ENCODE data around the gene DPP9.

Gene DPP9

GRCh38 chr19:4721196-4721595, 2.4 kb downstream of the DPP9 start:
- H3K9me3 ChIP-seq (ENCODE audit: control insufficient read depth, insufficient read depth, low read length): no peaks in the 10 kb centered on the region
- no peak for TF ChIP-seq EZH2phosphoT487 (IDR thresholded peaks at IDR 0.05; ENCODE audit: borderline replicate concordance, low read length)
- TF ChIP-seq, protein P1, sequence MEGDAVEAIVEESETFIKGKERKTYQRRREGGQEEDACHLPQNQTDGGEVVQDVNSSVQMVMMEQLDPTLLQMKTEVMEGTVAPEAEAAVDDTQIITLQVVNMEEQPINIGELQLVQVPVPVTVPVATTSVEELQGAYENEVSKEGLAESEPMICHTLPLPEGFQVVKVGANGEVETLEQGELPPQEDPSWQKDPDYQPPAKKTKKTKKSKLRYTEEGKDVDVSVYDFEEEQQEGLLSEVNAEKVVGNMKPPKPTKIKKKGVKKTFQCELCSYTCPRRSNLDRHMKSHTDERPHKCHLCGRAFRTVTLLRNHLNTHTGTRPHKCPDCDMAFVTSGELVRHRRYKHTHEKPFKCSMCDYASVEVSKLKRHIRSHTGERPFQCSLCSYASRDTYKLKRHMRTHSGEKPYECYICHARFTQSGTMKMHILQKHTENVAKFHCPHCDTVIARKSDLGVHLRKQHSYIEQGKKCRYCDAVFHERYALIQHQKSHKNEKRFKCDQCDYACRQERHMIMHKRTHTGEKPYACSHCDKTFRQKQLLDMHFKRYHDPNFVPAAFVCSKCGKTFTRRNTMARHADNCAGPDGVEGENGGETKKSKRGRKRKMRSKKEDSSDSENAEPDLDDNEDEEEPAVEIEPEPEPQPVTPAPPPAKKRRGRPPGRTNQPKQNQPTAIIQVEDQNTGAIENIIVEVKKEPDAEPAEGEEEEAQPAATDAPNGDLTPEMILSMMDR (IDR thresholded peaks at IDR 0.05; ENCODE audit: low read depth, low read length, poor library complexity, severe bottlenecking): no peak
- H3K4me3 ChIP-seq (ENCODE audit: low read length): no peak overlapping the region
- H3K27me3 ChIP-seq (ENCODE audit: control insufficient read depth, low read length): no peaks in the 10 kb centered on the region
- no peaks in the 10 kb centered on the region for H3K9me2 ChIP-seq (replicated peaks; ENCODE audit: control insufficient read depth, low read length)
- no peaks in the 10 kb centered on the region for H3F3A ChIP-seq (ENCODE audit: control insufficient read depth, insufficient read depth)
- peaks cover 13% of the 10 kb centered on the region for H4K20me1 ChIP-seq (ENCODE audit: control insufficient read depth, insufficient read depth, low read depth, low read length)
- peaks cover 38% of the 10 kb centered on the region for H3K79me2 ChIP-seq (ENCODE audit: control insufficient read depth, low read length)
- peaks cover 61% of the 10 kb centered on the region for H3K36me3 ChIP-seq (ENCODE audit: control insufficient read depth, low read length)
- no peak overlapping the region for H3K27ac ChIP-seq (ENCODE audit: low read depth, low read length)
- H3K4me1 ChIP-seq (ENCODE audit: control insufficient read depth, low read length): peaks cover 29% of the 10 kb centered on the region
- H3K4me2 ChIP-seq (ENCODE audit: low read length): no peak overlapping the region

DNA sequence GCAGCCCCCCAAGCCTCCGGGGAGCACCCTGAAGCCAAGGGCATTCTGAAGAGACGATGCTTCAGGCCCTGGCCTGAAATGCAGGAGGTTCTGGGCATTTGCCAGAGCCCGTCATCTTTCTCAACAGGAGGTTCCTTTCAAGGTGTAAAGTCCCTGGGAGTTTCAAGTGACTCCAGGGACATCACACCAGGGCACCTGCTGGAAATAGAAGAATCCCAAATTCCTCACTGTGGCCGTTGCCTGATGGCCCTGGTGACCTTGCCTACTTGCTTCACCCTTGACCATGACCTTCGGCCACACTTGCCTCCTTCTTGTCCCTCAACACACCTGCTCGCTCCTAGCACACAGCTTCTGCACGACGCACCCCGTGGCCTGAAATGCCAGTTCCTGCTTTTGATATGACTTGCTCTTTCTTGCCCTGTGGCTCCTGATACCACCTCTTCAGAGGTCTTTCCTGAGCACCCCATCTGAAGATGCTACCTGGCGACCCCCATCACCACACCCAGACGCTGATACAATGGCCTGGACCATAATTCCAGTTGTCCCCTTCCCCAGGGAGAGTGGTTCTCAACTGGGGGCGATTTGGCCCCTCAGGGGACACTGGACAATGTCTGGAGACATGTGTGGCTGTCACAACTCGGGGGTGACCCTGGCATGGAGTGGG, 3.5 kb downstream of the DPP9 start:
- peaks cover 25% of the 10 kb centered on the region for H3K4me1 ChIP-seq (ENCODE audit: control insufficient read depth, low read length)
- no peak for TF ChIP-seq EZH2phosphoT487 (IDR thresholded peaks at IDR 0.05; ENCODE audit: borderline replicate concordance, low read length)
- TF ChIP-seq, protein P1 (IDR thresholded peaks at IDR 0.05; ENCODE audit: low read depth, low read length, poor library complexity, severe bottlenecking): no peak
- H3K9me2 ChIP-seq (replicated peaks; ENCODE audit: control insufficient read depth, low read length): no peaks in the 10 kb centered on the region
- H3K4me3 ChIP-seq (ENCODE audit: low read length): no peak overlapping the region
- no peaks in the 10 kb centered on the region for H3K9me3 ChIP-seq (ENCODE audit: control insufficient read depth, insufficient read depth, low read length)
- H3K27me3 ChIP-seq (ENCODE audit: control insufficient read depth, low read length): no peaks in the 10 kb centered on the region
- H3K79me2 ChIP-seq (ENCODE audit: control insufficient read depth, low read length): peaks cover 38% of the 10 kb centered on the region
- no peak overlapping the region for H3K27ac ChIP-seq (ENCODE audit: low read depth, low read length)
- H3K4me2 ChIP-seq (ENCODE audit: low read length): no peak overlapping the region
- peaks cover 71% of the 10 kb centered on the region for H3K36me3 ChIP-seq (ENCODE audit: control insufficient read depth, low read length)
- peaks cover 13% of the 10 kb centered on the region for H4K20me1 ChIP-seq (ENCODE audit: control insufficient read depth, insufficient read depth, low read depth, low read length)
- H3F3A ChIP-seq (ENCODE audit: control insufficient read depth, insufficient read depth): no peaks in the 10 kb centered on the region

GRCh38 chr19:4719499-4719866, 4.2 kb downstream of the DPP9 start:
- Histone ChIP-seq H3K36me3 (ENCODE audit: control insufficient read depth, low read length) (peaks cover 73% of the 10 kb centered on the region), H3K27me3 (ENCODE audit: control insufficient read depth, low read length) (no peaks in the 10 kb centered on the region), H3K9me2 (replicated peaks; ENCODE audit: control insufficient read depth, low read length) (no peaks in the 10 kb centered on the region), H3K79me2 (ENCODE audit: control insufficient read depth, low read length) (peaks cover 38% of the 10 kb centered on the region), H3F3A (ENCODE audit: control insufficient read depth, insufficient read depth) (no peaks in the 10 kb centered on the region), H3K27ac (ENCODE audit: low read depth, low read length) (no peak overlapping the region), H3K9me3 (ENCODE audit: control insufficient read depth, insufficient read depth, low read length) (no peaks in the 10 kb centered on the region), H3K4me1 (ENCODE audit: control insufficient read depth, low read length) (peaks cover 19% of the 10 kb centered on the region), H4K20me1 (ENCODE audit: control insufficient read depth, insufficient read depth, low read depth, low read length) (peaks cover 13% of the 10 kb centered on the region), H3K4me2 (ENCODE audit: low read length) (no peak overlapping the region), H3K4me3 (ENCODE audit: low read length) (no peak overlapping the region)
- no peak for TF ChIP-seq EZH2phosphoT487 (IDR thresholded peaks at IDR 0.05; ENCODE audit: borderline replicate concordance, low read length)
- TF ChIP-seq, protein P1 (IDR thresholded peaks at IDR 0.05; ENCODE audit: low read depth, low read length, poor library complexity, severe bottlenecking): no peak

All from DOHH2 (cell line).